ENCODE measurements around the gene FBP2.

FBP2 gene

GRCh38 chr9:94603259-94604160 lies 9.9 kb upstream of the FBP2 start:
- H3K27ac ChIP-seq (ENCODE audit: extremely low read depth, low read depth, low read length) = no peak overlapping the region
- H3K36me3 ChIP-seq (ENCODE audit: control insufficient read depth in 2 of 2, insufficient read depth in 1 of 2, low read length in 2 of 2) = no peaks in the 10 kb centered on the region
- no peaks in the 10 kb centered on the region for H3K4me1 ChIP-seq (ENCODE audit: control insufficient read depth, insufficient read depth, low read length)
- ChIA-PET CTCF (interaction anchor here (0.6 to 1.1 kb wide), 7 partner anchors 10 to 308 kb away, joined by 3 to 5 read pairs (median 3); partner anchors contain the start of gene FBP2), POLR2A (no interaction called here)
- H3K4me3 ChIP-seq (ENCODE audit: low read depth, low read length) = no peak overlapping the region
- no peaks in the 10 kb centered on the region for H3K9me3 ChIP-seq (ENCODE audit: control insufficient read depth, insufficient read depth, low read depth, low read length)
- TF ChIP-seq REST (tag by site-specific recombination; IDR thresholded peaks at IDR 0.05) = no peak
- TF ChIP-seq PRDM1 (tag by site-specific recombination; IDR thresholded peaks at IDR 0.05) = no peak
- no peak for TF ChIP-seq YY1 (tag by site-specific recombination; IDR thresholded peaks at IDR 0.05)
- no peak for TF ChIP-seq ZNF362 (tag by site-specific recombination; IDR thresholded peaks at IDR 0.05)
- TF ChIP-seq ZSCAN18 (tag by site-specific recombination; IDR thresholded peaks at IDR 0.05) = no peak
- TF ChIP-seq ATF2 (tag by site-specific recombination; IDR thresholded peaks at IDR 0.05; ENCODE audit: low read depth) = 0 out of 2 replicates have a peak, but pooled peaks have one; percentile 22
- TF ChIP-seq HOXC10 (CRISPR knock-in tag; IDR thresholded peaks at IDR 0.05) = no peak
- peak; percentile 48 for TF ChIP-seq CTCF (tag by site-specific recombination; IDR thresholded peaks at IDR 0.05)
- no peak for TF ChIP-seq REPIN1 (tag by site-specific recombination; IDR thresholded peaks at IDR 0.05; ENCODE audit: low read depth)
- TF ChIP-seq ZNF174 (tag by site-specific recombination; IDR thresholded peaks at IDR 0.05) = no peak
- TF ChIP-seq ZNF529 (tag by site-specific recombination; IDR thresholded peaks at IDR 0.05; ENCODE audit: insufficient replicate concordance) = no peak
- TF ChIP-seq ZNF629 (tag by site-specific recombination; IDR thresholded peaks at IDR 0.05) = peak; percentile 81
- TF ChIP-seq ZNF654 (tag by site-specific recombination; IDR thresholded peaks at IDR 0.05; ENCODE audit: low read depth) = peak; percentile 72
- peak; percentile 73; the same call in 1 of the 2 replicates for TF ChIP-seq ZBTB21 (tag by site-specific recombination; IDR thresholded peaks at IDR 0.05)
- TF ChIP-seq KLF8 (tag by site-specific recombination; IDR thresholded peaks at IDR 0.05) = no peak
- TF ChIP-seq ZNF830 (tag by site-specific recombination; IDR thresholded peaks at IDR 0.05; ENCODE audit: low read depth) = no peak
- peak; percentile 52 for TF ChIP-seq BCL6B (tag by site-specific recombination; IDR thresholded peaks at IDR 0.05)
- no peak for TF ChIP-seq ZNF426 (tag by site-specific recombination; IDR thresholded peaks at IDR 0.05)
- TF ChIP-seq ZNF660 (tag by site-specific recombination; IDR thresholded peaks at IDR 0.05) = peak; percentile 34; the same call in 1 of the 2 replicates
- TF ChIP-seq ZNF132 (tag by site-specific recombination; IDR thresholded peaks at IDR 0.05; ENCODE audit: borderline replicate concordance) = no peak
- no peak for TF ChIP-seq ZNF645 (tag by site-specific recombination; IDR thresholded peaks at IDR 0.05)
- TF ChIP-seq OSR2 (tag by site-specific recombination; IDR thresholded peaks at IDR 0.05) = no peak
